H1 (cell line): ENCODE results near the gene CEP85. TPM values are rescaled to one million over a fixed set of nuclear protein-coding genes. Genes with fewer than 3 reads are reported as not detected.

Experiments
- CTCF ChIA-PET: fragments of 300-600 bp; sonication (Branson Sonifier 250); formaldehyde crosslinking; loops from one replicate; lab custom pipeline; 2021; ENCODE audit not compliant: partially characterized antibody; lab: Charles Lee
- POLR2A ChIA-PET: fragments of 300-600 bp; sonication (Branson Sonifier 250); formaldehyde crosslinking; loops from one replicate; lab custom pipeline; 2021; ENCODE audit warnings: inconsistent platforms; ENCODE audit not compliant: partially characterized antibody; lab: Charles Lee
- DNase-seq, 2 experiments: peaks; one replicate each; pipeline versions ENCODE4 v3.0.0 to v3.0.0-alpha.2; 2010 to 2022; ENCODE audit warnings: low spot score in 2 of 2, low read depth in 1 of 2, mixed read lengths in 1 of 2
- FAIRE-seq: peaks from 2 replicates; lab custom pipeline; 2011; peaks lifted over from hg19 to GRCh38; lab: Jason Lieb, UNC
- H2AFZ ChIP-seq: 2 replicates; pipeline ENCODE4 v1.8.1; 2012; ENCODE audit warnings: low read length, inconsistent platforms
- H2AK5ac ChIP-seq: 2 replicates; pipeline ENCODE4 v1.6.1; 2013; ENCODE audit warnings: low read depth, low read length
- H2BK120ac ChIP-seq: replicated peaks from 2 replicates; pipeline ENCODE3; 2013; ENCODE audit warnings: low read depth, low read length, inconsistent platforms
- H2BK12ac ChIP-seq: 2 replicates; pipeline ENCODE4 v1.6.1; 2013; ENCODE audit warnings: low read depth, low read length
- H2BK15ac ChIP-seq: 2 replicates; pipeline ENCODE4 v1.6.1; 2013; ENCODE audit warnings: low read length
- H2BK20ac ChIP-seq: 2 replicates; pipeline ENCODE4 v1.6.1; 2013; ENCODE audit warnings: low read length
- H2BK5ac ChIP-seq: 2 replicates; pipeline ENCODE4 v1.6.1; 2013; ENCODE audit warnings: low read depth, low read length
- H3K14ac ChIP-seq: 2 replicates; pipeline ENCODE4 v1.6.1; 2013; ENCODE audit warnings: inconsistent platforms; ENCODE audit not compliant: insufficient read length
- H3K18ac ChIP-seq: 2 replicates; pipeline ENCODE4 v1.6.1; 2013; ENCODE audit warnings: low read length; ENCODE audit errors: extremely low read depth
- H3K23ac ChIP-seq: 2 replicates; pipeline ENCODE4 v1.6.1; 2013; ENCODE audit warnings: inconsistent platforms; ENCODE audit not compliant: insufficient read length
- H3K23me2 ChIP-seq: 2 replicates; pipeline ENCODE4 v1.6.1; 2013; ENCODE audit warnings: low read depth, low read length
- H3K27ac ChIP-seq: 2 replicates; pipeline ENCODE4 v1.6.1; 2011; ENCODE audit warnings: low read depth, low read length, inconsistent platforms
- H3K27me3 ChIP-seq, 4 experiments: replicated peaks in 1 of 4; 1 replicate in 1 of 4; 2 replicates in 3 of 4; pipeline versions ENCODE4 v1.6.1 to v1.8.1; 2011 to 2013; ENCODE audit warnings: low read length in 3 of 4, mild to moderate bottlenecking in 3 of 4, inconsistent platforms in 2 of 4, mixed read lengths in 2 of 4, moderate library complexity in 1 of 4; ENCODE audit not compliant: control insufficient read depth in 3 of 4, insufficient read depth in 3 of 4; ENCODE audit errors: extremely low read depth in 1 of 4
- H3K36me3 ChIP-seq, 4 experiments: 2 replicates each; pipeline versions ENCODE4 v1.6.1 to v1.8.1; 2011 to 2013; ENCODE audit warnings: mild to moderate bottlenecking in 4 of 4, low read length in 3 of 4, moderate library complexity in 2 of 4, control low read depth in 1 of 4, inconsistent platforms in 1 of 4; ENCODE audit not compliant: insufficient read depth in 4 of 4, control insufficient read depth in 2 of 4
- H3K4ac ChIP-seq: replicated peaks from 2 replicates; pipeline ENCODE3; 2013; ENCODE audit warnings: low read length, low read depth, mixed read lengths, inconsistent platforms; ENCODE audit not compliant: insufficient read length
- H3K4me1 ChIP-seq, 4 experiments: replicated peaks in 1 of 4; 1 replicate in 1 of 4; 2 replicates in 3 of 4; pipeline versions ENCODE4 v1.6.1 to v1.8.1; 2011 to 2013; ENCODE audit warnings: low read length in 3 of 4, inconsistent platforms in 2 of 4, mixed read lengths in 1 of 4; ENCODE audit not compliant: insufficient read depth in 4 of 4, control insufficient read depth in 3 of 4
- H3K4me2 ChIP-seq, 2 experiments: 2 replicates each; pipeline versions ENCODE4 v1.6.1 to v1.8.1; 2011 to 2013; ENCODE audit warnings: low read depth in 2 of 2, low read length in 2 of 2, control low read depth in 1 of 2, inconsistent platforms in 1 of 2, mild to moderate bottlenecking in 1 of 2; ENCODE audit not compliant: insufficient read depth in 1 of 2
- H3K4me3 ChIP-seq, 4 experiments: fragments of 200-600, 300-600 bp in 1 of 4; sonication (generic), shearing (Covaris generic), sonication (Bioruptor Twin) in 1 of 4; 2 replicates each; pipeline versions ENCODE4 v1.5.1 to v1.8.1; 2011 to 2016; ENCODE audit warnings: low read length in 4 of 4, low read depth in 3 of 4, control low read depth in 2 of 4, inconsistent platforms in 2 of 4, mild to moderate bottlenecking in 2 of 4, mixed read lengths in 1 of 4, moderate library complexity in 1 of 4; ENCODE audit not compliant: insufficient read depth in 2 of 4; ENCODE audit errors: extremely low read depth in 1 of 4
- H3K56ac ChIP-seq: replicated peaks from 2 replicates; pipeline ENCODE3; 2013; ENCODE audit warnings: low read depth, mild to moderate bottlenecking, mixed read lengths, low read length, inconsistent platforms; ENCODE audit not compliant: insufficient read length
- H3K79me1 ChIP-seq: 2 replicates; pipeline ENCODE4 v1.6.1; 2013; ENCODE audit warnings: low read depth, low read length, control low read depth
- H3K79me2 ChIP-seq, 2 experiments: 2 replicates each; pipeline versions ENCODE4 v1.6.1 to v1.8.1; 2012 to 2013; ENCODE audit warnings: low read length in 2 of 2, mild to moderate bottlenecking in 2 of 2, inconsistent platforms in 1 of 2; ENCODE audit not compliant: insufficient read depth in 2 of 2, control insufficient read depth in 1 of 2
- H3K9ac ChIP-seq, 4 experiments: replicated peaks in 1 of 4; 1 replicate in 1 of 4; 2 replicates in 3 of 4; pipeline versions ENCODE4 v1.6.1 to v1.8.1; 2011 to 2013; ENCODE audit warnings: low read depth in 3 of 4, low read length in 3 of 4, control low read depth in 2 of 4, mild to moderate bottlenecking in 2 of 4, moderate library complexity in 2 of 4, inconsistent platforms in 1 of 4; ENCODE audit errors: extremely low read depth in 1 of 4
- H3K9me3 ChIP-seq, 2 experiments: 2 replicates each; pipeline versions ENCODE4 v1.6.1 to v1.8.1; 2012 to 2013; ENCODE audit warnings: mild to moderate bottlenecking in 2 of 2, moderate library complexity in 2 of 2, control low read depth in 1 of 2, inconsistent platforms in 1 of 2, low read depth in 1 of 2, low read length in 1 of 2, mixed read lengths in 1 of 2; ENCODE audit not compliant: insufficient read depth in 2 of 2
- H4K20me1 ChIP-seq, 2 experiments: replicated peaks in 1 of 2; 2 replicates each; pipeline versions ENCODE3 to v1.8.1; 2011 to 2013; ENCODE audit warnings: inconsistent platforms in 2 of 2, low read length in 2 of 2, mild to moderate bottlenecking in 1 of 2; ENCODE audit not compliant: insufficient read depth in 2 of 2, control insufficient read depth in 1 of 2
- H4K5ac ChIP-seq: 2 replicates; pipeline ENCODE4 v1.6.1; 2013; ENCODE audit warnings: low read length, low read depth, mixed read lengths, inconsistent platforms; ENCODE audit not compliant: insufficient read length
- H4K8ac ChIP-seq: 2 replicates; pipeline ENCODE4 v1.8.0; 2013; ENCODE audit warnings: mild to moderate bottlenecking, moderate library complexity, low read length, inconsistent platforms; ENCODE audit not compliant: insufficient read depth; ENCODE audit errors: extremely low read depth
- H4K91ac ChIP-seq: replicated peaks from 2 replicates; pipeline ENCODE3; 2013; ENCODE audit warnings: low read length, mixed read lengths, inconsistent platforms; ENCODE audit not compliant: insufficient read length
- CEBPB ChIP-seq: IDR thresholded peaks from 2 replicates; pipeline ENCODE4 v1.6.1; 2012; ENCODE audit warnings: low read depth, low read length
- EZH2 ChIP-seq: fragments of 200-600 bp; sonication (generic); IDR thresholded peaks from 2 replicates; pipeline ENCODE4 v1.7.1; 2012; ENCODE audit warnings: low read depth, mild to moderate bottlenecking, moderate library complexity, low read length, inconsistent platforms; ENCODE audit not compliant: severe bottlenecking
- GTF2F1 ChIP-seq: IDR thresholded peaks from 2 replicates; pipeline ENCODE4 v1.6.1; 2012; ENCODE audit warnings: low read depth, low read length, improper control_type of control experiment, borderline replicate concordance
- JUN ChIP-seq: IDR thresholded peaks from 2 replicates; pipeline ENCODE4 v1.6.1; 2011; ENCODE audit warnings: low read depth, mild to moderate bottlenecking, improper control_type of control experiment, low read length
- NANOG ChIP-seq: IDR thresholded peaks from 2 replicates; pipeline ENCODE4 v1.6.1; 2011; ENCODE audit warnings: low read length, low read depth, mild to moderate bottlenecking, inconsistent platforms; ENCODE audit not compliant: insufficient read depth, poor library complexity, severe bottlenecking
- POLR2AphosphoS5 ChIP-seq: IDR thresholded peaks from 2 replicates; pipeline ENCODE4 v1.6.1; 2011; ENCODE audit warnings: low read depth, low read length
- SP2 ChIP-seq: IDR thresholded peaks from 2 replicates; pipeline ENCODE4 v1.6.1; 2012; ENCODE audit warnings: mild to moderate bottlenecking, low read length, inconsistent platforms
- SUZ12 ChIP-seq: fragments of 200-600 bp; sonication (generic); IDR thresholded peaks from 2 replicates; pipeline ENCODE4 v1.6.1; 2012; ENCODE audit warnings: mild to moderate bottlenecking, inconsistent platforms, low read length, moderate library complexity, mixed read lengths
- TAF1 ChIP-seq: IDR thresholded peaks from 2 replicates; pipeline ENCODE4 v1.6.1; 2011; ENCODE audit warnings: mild to moderate bottlenecking, low read depth, low read length
- WGBS, 2 experiments: shearing (Covaris generic) in 1 of 2; methylation state at CpG; one replicate each; pipeline versions ENCODE4 v1.1.6 to v1.1.7; 2013 to 2015; ENCODE audit warnings: low lambda C conversion rate in 2 of 2, mixed read lengths in 2 of 2, inconsistent platforms in 1 of 2, low coverage in 1 of 2, missing lambda C conversion rate in 1 of 2; ENCODE audit not compliant: insufficient replicate concordance in 2 of 2, insufficient coverage in 1 of 2, insufficient read length in 1 of 2; ENCODE audit errors: extremely low coverage in 1 of 2, missing lambda C conversion rate in 1 of 2; 5-methylcytosine and 5-hydroxymethylcytosine counted together
- polyA plus RNA-seq, 7 experiments: library from polyadenylated mRNA; depleted of rRNA in 3 of 7; stranded (reverse) in 5 of 7; unstranded in 2 of 7; fragments of >200 nt in 5 of 7; fragments of 200-250 nt in 2 of 7; gene quantifications; 1 replicate in 5 of 7; 2 replicates in 1 of 7; 4 replicates in 1 of 7; pipeline versions ENCODE4 v1.2.1 to v1.2.3, GENCODE V29; 2011 to 2013; ENCODE audit warnings: missing spikeins in 2 of 7, mixed read lengths in 2 of 7
- total RNA-seq: library from RNA; stranded (reverse); fragmentation: NEBNext Ultra II Directional; extraction: Animal tissue kit (Norgen Biotek cat#: 25700); gene quantifications from 2 replicates; pipeline ENCODE4 v1.2.1, GENCODE V29; 2021
- TF ChIP-seq, protein P1 (sequence below), 3 experiments: IDR thresholded peaks; 1 replicate in 2 of 3; 2 replicates in 1 of 3; pipeline versions ENCODE4 v1.5.1 to v1.6.1; 2011; ENCODE audit warnings: low read length in 3 of 3, mild to moderate bottlenecking in 3 of 3, inconsistent platforms in 2 of 3, low read depth in 1 of 3, moderate library complexity in 1 of 3; ENCODE audit not compliant: insufficient read depth in 1 of 3; ENCODE audit errors: control extremely low read depth in 1 of 3

CEP85 gene
- total and polyA plus RNA-seq, 2 of the 8 experiments (the other 6 are each of a cell fraction or from before 2014, with no cell fraction given), result 40.4 to 43.7 TPM

DNA sequence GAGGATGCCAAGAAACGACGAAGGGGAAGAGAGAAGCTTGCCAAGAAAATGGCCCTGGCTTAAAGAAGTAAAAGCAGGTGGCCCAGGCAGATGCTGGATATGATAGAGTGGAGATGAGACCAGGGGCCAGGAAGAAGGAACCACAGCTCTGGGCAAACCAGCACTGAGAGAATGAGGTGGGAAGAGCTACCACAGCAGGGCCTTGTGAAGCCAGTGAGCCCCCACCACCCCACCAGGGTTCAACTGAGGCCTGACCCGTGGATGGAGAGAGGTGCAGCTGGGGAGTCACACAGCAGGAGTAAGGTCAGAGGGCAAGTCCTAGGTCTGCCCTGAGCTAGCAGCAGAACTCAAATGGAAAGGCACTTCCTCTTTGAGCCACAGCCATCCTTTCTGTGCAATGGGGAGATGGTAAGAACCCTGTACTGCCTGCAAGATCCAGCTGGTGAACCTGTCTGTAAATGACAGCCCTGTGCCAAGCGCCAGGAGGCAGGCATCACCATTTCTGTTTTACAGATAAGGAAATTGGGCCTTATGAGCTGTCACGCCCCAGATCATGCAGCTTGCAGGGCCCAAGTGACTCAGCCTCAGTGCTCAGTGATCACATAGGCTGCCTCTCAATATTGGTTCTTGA lies 54.4 kb downstream of the CEP85 start:
- no peaks in the 10 kb centered on the region for H3K36me3 ChIP-seq
- ChIA-PET POLR2A (interaction anchor here (0.6 to 2.4 kb wide), 13 partner anchors 9 to 209 kb away, joined by 3 to 14 read pairs (median 4); partner anchors contain the start of genes CD52 and SH3BGRL3), CTCF (interaction anchor here (0.6 to 57.0 kb wide), 13 partner anchors 5 to 137 kb away, joined by 3 to 1530 read pairs (median 6); partner anchors contain the start of genes CD52, SH3BGRL3, UBXN11 and ZNF593)
- no peak for FAIRE-seq
- H3K27me3 ChIP-seq, result no peaks in the 10 kb centered on the region
- H3K4me2 ChIP-seq, result no peak overlapping the region
- 88% methylated on average over 5 of the region's 5 CpGs; no CpG with 5 or more reads in 1 of the 2 experiments for WGBS, 2 experiments
- no peak overlapping the region for H3K4me3 ChIP-seq
- peaks cover 0 to 29% (median 18%) of the 10 kb centered on the region in 4 experiments; a peak in 6 of 7 replicates for H3K4me1 ChIP-seq
- no peak overlapping the region for H4K91ac ChIP-seq
- no peak overlapping the region for H3K56ac ChIP-seq
- H3K14ac ChIP-seq, result no peak overlapping the region
- H4K5ac ChIP-seq, result no peak overlapping the region
- no peaks in the 10 kb centered on the region; the same call in 1 of the 2 replicates for H3K23me2 ChIP-seq
- peak overlapping the region; percentile 88; the same call in 1 of the 2 replicates for H2BK15ac ChIP-seq
- H2BK20ac ChIP-seq, result no peak overlapping the region
- no peak overlapping the region for H2BK120ac ChIP-seq
- H2BK5ac ChIP-seq, result peak overlapping the region; percentile 35; the same call in 1 of the 2 replicates
- H2AK5ac ChIP-seq, result no peak overlapping the region
- H2BK12ac ChIP-seq, result 0 out of 2 replicates have a peak overlapping the region, but pooled peaks have one; percentile 27
- H3K18ac ChIP-seq, result no peak overlapping the region
- H4K20me1 ChIP-seq, result peaks cover 0 to 2% of the 10 kb centered on the region in 2 experiments
- H3K27ac ChIP-seq, result no peak overlapping the region
- H3K79me1 ChIP-seq, result no peaks in the 10 kb centered on the region
- no peak overlapping the region for H3K23ac ChIP-seq
- no peak for DNase-seq
- H3K9ac ChIP-seq, result no peak overlapping the region
- H4K8ac ChIP-seq, result peak overlapping the region; percentile 60
- no peaks in the 10 kb centered on the region for H3K9me3 ChIP-seq
- no peaks in the 10 kb centered on the region for H3K79me2 ChIP-seq
- H2AFZ ChIP-seq, result no peak overlapping the region
- H3K4ac ChIP-seq, result no peak overlapping the region
- TF ChIP-seq, protein P1, sequence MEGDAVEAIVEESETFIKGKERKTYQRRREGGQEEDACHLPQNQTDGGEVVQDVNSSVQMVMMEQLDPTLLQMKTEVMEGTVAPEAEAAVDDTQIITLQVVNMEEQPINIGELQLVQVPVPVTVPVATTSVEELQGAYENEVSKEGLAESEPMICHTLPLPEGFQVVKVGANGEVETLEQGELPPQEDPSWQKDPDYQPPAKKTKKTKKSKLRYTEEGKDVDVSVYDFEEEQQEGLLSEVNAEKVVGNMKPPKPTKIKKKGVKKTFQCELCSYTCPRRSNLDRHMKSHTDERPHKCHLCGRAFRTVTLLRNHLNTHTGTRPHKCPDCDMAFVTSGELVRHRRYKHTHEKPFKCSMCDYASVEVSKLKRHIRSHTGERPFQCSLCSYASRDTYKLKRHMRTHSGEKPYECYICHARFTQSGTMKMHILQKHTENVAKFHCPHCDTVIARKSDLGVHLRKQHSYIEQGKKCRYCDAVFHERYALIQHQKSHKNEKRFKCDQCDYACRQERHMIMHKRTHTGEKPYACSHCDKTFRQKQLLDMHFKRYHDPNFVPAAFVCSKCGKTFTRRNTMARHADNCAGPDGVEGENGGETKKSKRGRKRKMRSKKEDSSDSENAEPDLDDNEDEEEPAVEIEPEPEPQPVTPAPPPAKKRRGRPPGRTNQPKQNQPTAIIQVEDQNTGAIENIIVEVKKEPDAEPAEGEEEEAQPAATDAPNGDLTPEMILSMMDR (IDR thresholded peaks at IDR 0.05; ENCODE audit: control extremely low read depth in 1 of 3, insufficient read depth in 1 of 3, low read depth in 1 of 3, low read length in 3 of 3), result no peak
- TF ChIP-seq GTF2F1 (no peak), POLR2AphosphoS5 (no peak), TAF1 (no peak), NANOG (no peak), SP2 (no peak), CEBPB (no peak), JUN (no peak), SUZ12 (no peak), EZH2 (no peak)
